ENCODE results near the gene PHKG1. TPM values are rescaled to one million over a fixed set of nuclear protein-coding genes. Genes with fewer than 3 reads are reported as not detected.

PHKG1 gene
- total RNA-seq, 1 experiment from 2014 or later: 1.1 TPM

DNA sequence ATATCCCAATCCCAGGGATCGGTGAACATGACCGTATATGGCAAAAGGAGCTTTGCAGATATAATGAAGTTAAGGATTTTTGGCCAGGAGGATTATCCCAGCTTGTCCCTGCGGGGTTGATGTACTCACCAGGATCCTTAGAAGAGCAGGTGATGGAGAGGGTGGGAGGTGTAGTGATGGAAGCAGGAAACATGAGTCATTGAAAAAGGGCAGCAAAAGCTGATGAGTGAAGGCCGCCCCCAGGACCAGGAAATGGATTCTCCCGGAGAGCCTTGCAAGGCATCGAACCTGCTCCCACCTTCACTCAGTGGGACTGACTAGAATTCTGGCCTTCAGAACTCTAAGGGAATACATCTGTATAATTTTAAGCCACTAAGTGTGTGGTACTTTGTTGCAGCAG, 28.7 kb upstream of the PHKG1 start:
- H3K79me2 ChIP-seq (ENCODE audit: insufficient read depth, low read length): no peaks in the 10 kb centered on the region
- H3K9me3 ChIP-seq (ENCODE audit: control insufficient read depth in 1 of 2, insufficient read depth in 1 of 2, low read depth in 1 of 2, low read length in 2 of 2): no peaks in the 10 kb centered on the region
- H3K36me3 ChIP-seq (ENCODE audit: control insufficient read depth in 1 of 2, insufficient read depth in 2 of 2, low read length in 2 of 2): no peaks in the 10 kb centered on the region
- RAD21 ChIA-PET (ENCODE audit: low non-redundant PET in 1 of 2, low total read pairs in 2 of 2, uncharacterized antibody in 2 of 2, unreplicated experiment in 2 of 2): no interaction called here
- no peak for TF ChIP-seq POLR2A (IDR thresholded peaks at IDR 0.05; ENCODE audit: borderline replicate concordance, extremely low read depth, insufficient read depth, insufficient read length)
- TF ChIP-seq, protein P1, sequence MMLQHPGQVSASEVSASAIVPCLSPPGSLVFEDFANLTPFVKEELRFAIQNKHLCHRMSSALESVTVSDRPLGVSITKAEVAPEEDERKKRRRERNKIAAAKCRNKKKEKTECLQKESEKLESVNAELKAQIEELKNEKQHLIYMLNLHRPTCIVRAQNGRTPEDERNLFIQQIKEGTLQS (IDR thresholded peaks at IDR 0.05): no peak
- TF ChIP-seq FOSL1 (IDR thresholded peaks at IDR 0.05; ENCODE audit: low read depth): no peak
- no peak for TF ChIP-seq ELF1 (IDR thresholded peaks at IDR 0.05; ENCODE audit: borderline replicate concordance, low read depth)
- TF ChIP-seq SIN3A (IDR thresholded peaks at IDR 0.05; ENCODE audit: low read depth): no peak
- TF ChIP-seq JUND (IDR thresholded peaks at IDR 0.05): no peak
- no peak for TF ChIP-seq SP1 (IDR thresholded peaks at IDR 0.05; ENCODE audit: low read depth)
- TF ChIP-seq CBX3 (IDR thresholded peaks at IDR 0.05; ENCODE audit: low read depth): no peak
- no peak for TF ChIP-seq RAD21 (IDR thresholded peaks at IDR 0.05; ENCODE audit: low read depth)
- TF ChIP-seq EZH2phosphoT487 (IDR thresholded peaks at IDR 0.05; ENCODE audit: borderline replicate concordance): no peak
- TF ChIP-seq TCF7L2 (IDR thresholded peaks at IDR 0.05; ENCODE audit: borderline replicate concordance, extremely low read depth, insufficient read depth, insufficient read length): no peak
- TF ChIP-seq ZBTB33 (IDR thresholded peaks at IDR 0.05; ENCODE audit: extremely low read depth, insufficient replicate concordance, low read length): no peak
- TF ChIP-seq MAX (IDR thresholded peaks at IDR 0.05): no peak
- TF ChIP-seq SRF (IDR thresholded peaks at IDR 0.05; ENCODE audit: low read depth): no peak
- TF ChIP-seq EZH2 (IDR thresholded peaks at IDR 0.05): no peak
- POLR2A ChIA-PET: no interaction called here
- no peak overlapping the region for H3K4me2 ChIP-seq (ENCODE audit: low read length)
- H4K20me1 ChIP-seq (ENCODE audit: insufficient read depth): no peaks in the 10 kb centered on the region
- no peak overlapping the region for H3K9ac ChIP-seq (ENCODE audit: low read length)
- no peak for ATAC-seq
- DNase-seq (ENCODE audit: low read depth, low spot score): no peak
- no peaks in the 10 kb centered on the region for H3K9me2 ChIP-seq (ENCODE audit: insufficient read depth)
- H3K27ac ChIP-seq (ENCODE audit: low read depth, low read length): no peak overlapping the region
- no peak overlapping the region for H3K4me3 ChIP-seq (replicated peaks in 1 of 2; ENCODE audit: low read depth in 1 of 2, low read length in 2 of 2)
- intact Hi-C loops (cut with micrococcal nuclease): no loop called here
- H3K4me1 ChIP-seq (ENCODE audit: control insufficient read depth in 1 of 2, insufficient read depth in 2 of 2, low read length in 2 of 2): no peaks in the 10 kb centered on the region
- no peak overlapping the region for H2AFZ ChIP-seq (ENCODE audit: low read depth, low read length, poor library complexity, severe bottlenecking)
- H3K27me3 ChIP-seq (ENCODE audit: insufficient read depth, low read length): no peaks in the 10 kb centered on the region
- CTCF ChIA-PET: no interaction called here
- BruUV-seq (replicated peaks): no TSS peak

Measured in HCT116 (cell line).